ENCODE results near the gene ARL16.
"Not testable (repeated sequence)": the region's sequence is repeated elsewhere in the genome, so short reads cannot be mapped to it uniquely, and the experiment has no call there.

ARL16 gene

DNA sequence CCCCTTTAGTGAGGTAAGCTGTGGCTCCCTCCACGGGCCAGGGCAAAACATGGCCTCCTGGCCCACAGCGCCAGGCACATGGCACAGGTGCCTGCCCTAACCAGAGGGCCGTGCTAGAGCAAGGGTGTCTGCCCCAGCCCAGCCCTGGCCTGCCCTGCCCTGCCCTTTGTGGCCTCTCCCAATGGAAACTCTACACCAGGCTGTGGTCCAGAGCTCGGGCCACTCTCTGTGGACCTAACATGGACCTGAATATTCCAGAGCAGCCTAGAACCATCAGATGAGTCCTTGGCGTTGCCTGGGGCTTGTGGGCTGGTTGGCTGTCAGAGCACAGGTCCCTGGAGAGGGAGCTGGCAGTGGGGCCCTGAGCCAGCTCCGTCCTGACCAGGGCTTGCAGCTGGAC, 11.6 kb upstream of the ARL16 start:
- DNase-seq, result no peak

DNA sequence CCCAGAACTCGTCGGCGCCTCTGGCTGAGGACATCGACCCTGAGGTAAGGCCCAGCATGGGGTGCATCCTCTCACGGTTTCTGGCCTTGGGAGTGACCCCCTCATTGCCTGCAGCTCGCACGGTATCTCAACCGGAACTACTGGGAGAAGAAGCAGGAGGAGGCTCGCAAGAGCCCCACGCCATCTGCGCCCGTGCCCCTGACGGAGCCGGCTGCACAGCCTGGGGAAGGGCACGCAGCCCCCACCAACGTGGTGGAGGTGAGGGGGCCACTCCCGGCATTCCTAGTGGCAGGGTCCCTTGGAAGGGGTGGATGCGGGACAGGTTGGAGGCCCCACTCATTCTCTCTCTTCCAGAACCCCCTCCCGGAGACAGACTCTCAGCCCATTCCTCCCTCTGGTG, 11.2 kb upstream of the ARL16 start:
- no peak for DNase-seq

DNA sequence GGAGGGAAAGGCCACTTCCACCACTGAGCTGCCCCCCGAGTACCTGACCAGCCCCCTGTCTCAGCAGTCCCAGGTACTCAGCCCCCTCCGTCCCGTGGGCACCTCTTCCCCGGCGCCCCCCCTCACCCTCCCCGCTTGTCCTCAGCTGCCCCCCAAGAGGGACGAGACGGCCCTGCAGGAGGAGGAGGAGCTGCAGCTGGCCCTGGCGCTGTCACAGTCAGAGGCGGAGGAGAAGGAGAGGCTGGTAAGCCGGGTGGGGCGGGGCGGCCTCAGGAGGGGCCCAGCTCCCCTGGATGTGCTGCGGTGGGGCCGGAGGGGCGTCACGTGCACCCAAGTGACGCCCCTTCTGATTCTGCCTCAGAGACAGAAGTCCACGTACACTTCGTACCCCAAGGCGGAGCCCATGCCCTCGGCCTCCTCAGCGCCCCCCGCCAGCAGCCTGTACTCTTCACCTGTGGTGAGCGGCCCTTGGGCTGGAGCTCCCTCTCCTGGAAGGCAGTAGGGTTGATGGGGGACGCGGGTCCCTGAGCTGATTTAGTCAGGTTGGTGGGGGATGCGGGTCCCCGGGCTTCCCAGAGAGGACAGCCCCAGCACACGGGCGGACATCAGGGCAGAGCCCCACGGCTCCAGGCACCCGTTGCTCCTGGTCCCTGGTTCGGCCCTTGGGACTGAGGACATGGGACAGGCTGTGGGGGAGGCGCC, 10.1 kb upstream of the ARL16 start:
- no peak for DNase-seq

DNA sequence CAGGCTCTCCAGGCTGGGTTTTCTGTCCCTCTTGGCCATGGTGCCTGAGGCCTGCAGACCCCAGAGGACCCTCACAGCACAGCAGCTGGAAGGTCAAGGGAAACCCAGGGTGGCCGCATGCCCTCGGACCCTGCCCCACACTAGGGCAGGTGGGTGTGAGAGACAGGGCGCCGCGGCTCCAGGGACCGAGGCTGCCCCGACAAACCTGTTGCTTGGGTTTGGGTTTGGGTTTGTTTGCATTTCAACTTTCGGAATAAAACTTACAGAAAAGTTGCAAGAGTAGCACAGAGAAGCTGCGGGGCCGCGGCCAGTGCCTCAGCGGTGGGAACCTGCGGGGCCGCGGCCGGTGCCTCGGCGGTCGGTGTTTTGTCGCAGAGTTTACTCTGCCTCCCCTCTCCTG, 8.0 kb upstream of the ARL16 start:
- no peak for DNase-seq

DNA sequence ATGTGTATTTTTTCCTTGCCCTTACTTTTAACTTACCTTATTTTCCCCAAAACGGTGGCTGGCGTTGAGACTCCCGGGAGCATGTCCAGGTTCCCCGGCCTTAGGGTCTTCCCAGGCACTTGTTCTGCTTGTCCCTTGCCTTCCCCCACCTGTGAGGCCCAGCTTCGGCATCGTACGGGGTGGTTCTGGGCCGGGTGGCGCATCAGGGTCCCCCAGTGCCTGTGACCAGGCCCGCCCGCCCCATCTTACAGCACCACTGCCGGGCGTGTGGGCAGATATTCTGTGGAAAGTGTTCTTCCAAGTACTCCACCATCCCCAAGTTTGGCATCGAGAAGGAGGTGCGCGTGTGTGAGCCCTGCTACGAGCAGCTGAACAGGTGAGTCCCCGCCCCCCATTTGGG, 7.6 kb upstream of the ARL16 start:
- DNase-seq, result no peak

DNA sequence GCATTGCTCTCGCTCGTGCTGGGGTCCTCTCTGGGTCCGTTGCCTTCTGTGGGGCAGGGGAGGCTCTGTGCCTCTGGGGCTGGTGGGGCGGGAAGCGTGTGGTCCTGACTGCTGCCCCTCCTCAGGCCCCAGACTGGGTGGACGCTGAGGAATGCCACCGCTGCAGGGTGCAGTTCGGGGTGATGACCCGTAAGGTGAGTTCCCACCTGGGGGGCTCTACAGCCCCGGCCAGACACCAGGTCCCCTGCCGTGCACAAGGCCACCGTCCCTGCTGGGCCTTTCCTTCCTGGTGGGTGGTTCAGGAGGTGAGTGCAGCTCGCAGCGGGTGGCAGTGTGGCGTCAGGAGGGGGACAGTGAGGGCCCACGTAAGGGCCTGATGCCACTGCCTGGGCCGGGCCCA, 7.0 kb upstream of the ARL16 start:
- no peak for DNase-seq

DNA sequence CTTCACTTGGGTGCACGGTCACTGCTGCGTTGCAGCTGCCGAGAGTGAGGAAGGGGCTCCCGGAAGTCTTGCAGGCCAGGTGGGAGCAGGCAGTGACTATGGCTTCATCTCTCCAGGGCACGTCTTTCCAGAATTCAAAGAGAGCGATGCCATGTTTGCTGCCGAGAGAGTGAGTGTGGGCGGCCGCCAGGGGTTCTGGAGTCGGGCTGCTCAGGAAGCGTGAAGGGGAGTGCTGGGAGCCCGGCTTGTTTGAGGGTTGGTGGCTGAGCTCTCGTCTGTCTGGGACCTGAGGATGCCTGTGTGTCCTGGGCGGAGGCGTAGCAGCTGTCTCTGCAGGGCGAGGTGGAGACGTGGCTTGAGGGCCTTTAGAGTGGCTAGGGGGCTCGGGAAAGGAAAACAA, 6.5 kb upstream of the ARL16 start:
- DNase-seq, result no peak

DNA sequence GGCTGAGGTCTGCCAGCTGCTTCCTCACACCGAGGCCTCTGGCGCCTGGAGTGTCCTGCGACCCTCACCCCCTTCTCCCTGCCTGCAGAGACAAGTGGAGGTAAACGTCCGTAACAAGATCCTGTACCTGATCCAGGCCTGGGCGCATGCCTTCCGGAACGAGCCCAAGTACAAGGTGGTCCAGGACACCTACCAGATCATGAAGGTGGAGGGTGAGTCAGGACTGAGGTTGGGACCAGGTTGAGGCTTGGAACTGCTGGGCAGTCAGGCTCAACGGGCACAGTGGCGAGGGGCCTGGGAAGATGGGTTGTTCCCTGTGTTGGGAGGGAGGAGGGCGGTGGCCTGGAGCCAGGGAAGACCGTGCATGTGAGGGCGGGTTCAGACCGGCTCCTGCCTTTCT, 5.0 kb upstream of the ARL16 start:
- no peak for DNase-seq

DNA sequence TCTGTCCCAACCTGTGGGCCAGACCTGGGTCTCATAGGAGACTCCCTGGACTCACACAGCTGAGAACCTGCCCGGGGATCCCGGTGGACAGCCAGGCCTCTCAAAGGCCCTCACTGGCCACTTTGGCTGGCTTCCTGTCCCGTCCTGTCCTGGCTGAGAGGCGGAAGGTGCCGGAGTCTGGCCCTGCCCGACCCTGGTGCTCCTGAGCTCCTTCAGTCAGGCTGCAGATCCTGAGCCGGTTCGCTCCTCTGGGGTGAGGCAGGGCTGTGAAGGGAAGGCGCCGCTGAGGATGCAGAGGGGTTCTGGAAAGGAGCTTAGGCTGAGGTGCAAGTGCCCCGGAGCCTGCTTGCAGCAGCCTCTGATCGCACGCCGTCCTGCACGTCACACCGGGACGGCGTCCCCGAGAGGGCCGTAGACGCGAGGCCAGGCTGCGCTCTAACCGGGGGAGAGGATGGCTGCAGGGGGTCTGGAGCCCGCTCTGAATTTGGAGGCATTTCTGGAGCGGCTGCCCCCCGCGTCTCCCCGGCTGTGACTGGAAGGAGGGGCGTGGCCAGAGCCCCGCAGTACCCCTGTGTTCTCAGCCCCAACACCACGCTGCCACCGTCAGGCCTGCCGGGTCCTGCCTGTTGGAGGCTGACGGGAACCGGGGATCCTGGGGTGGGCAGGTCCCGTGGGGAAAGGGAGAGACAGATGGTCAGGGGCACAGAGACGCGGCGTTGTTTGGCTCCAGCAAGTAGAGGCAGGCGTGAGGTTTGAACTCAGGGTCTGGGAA, 4.4 kb upstream of the ARL16 start:
- DNase-seq, result no peak

DNA sequence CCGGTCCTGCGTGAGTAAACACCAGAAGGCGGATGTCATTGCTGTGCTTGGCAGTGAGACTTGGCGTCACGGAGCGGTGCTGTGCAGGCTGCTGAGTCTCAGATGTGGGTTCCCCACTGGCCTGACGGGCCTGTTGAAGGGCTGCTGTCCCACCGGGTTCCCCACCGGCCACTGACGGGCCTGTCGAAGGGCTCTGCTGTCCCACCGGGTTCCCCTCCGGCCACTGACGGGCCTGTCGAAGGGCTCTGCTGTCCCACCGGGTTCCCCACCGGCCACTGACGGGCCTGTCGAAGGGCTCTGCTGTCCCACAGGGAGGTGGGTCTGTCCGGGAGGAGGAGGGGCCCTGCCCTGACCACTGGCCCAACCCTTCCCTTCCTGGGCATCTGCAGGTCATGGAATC, 3.0 kb upstream of the ARL16 start:
- DNase-seq, result no peak

DNA sequence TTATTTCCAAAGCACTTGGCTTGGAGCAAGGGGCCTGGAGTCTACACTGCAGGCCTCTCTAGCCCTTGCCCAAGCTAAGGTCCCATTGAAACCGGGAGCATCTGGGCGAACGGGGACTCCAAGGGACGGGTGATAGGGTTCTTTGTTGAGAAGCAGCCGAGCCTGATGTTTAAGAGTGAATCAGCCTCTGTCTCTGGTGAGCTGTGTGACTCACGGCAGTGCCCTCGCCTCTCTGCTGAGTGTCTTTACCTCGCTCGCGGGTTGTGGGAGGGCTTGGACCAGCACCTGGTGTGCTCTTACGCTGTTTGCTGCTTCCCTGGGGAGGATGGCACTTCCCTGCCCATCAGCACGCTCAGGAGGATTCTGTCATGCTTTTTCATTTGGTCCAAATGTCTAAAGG, 1.5 kb upstream of the ARL16 start:
- no peak for DNase-seq

DNA sequence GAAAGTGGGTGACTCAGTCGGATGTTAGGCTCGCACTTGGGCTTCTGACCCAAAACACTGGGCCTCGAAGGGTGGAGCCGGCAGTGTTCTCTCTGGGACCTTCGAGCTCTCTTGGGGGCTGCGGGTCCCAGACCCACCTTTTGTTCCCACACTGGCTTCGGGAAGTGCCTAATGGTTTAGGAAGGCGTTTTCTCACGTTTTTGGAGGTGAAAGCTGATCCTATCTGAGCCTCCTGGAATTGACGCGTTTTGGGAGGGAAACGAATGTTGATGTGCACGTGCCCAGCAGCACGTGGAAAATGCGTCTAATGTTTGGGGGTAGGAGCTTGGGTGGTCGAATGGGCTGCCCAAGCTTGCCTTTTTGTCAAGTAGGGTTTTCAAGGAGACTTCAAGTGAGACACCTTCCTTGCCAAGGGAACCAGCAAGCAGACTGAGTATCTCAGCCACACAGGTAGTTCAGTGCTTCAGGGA, 880 bp upstream of the ARL16 start:
- DNase-seq, result no peak

DNA sequence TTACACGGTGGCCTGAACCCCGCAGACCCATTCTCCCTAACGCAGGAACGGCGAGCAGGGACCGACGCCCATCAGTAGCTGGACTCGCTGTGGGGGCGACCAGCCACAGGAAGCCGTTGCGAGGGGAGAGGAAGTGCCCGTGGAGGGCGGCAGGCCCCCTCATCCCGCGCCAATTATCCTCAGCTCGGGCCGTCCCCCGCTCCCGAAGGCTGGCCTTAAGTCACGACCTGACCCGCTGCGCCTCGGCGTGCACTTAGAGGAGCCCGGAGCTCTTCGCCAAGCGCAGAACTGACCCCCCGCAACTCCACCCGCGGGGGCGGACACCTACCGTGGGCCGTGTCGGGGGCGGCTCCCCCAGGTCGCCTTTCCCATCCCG, 401 bp downstream of the ARL16 start:
- no peak for DNase-seq

DNA sequence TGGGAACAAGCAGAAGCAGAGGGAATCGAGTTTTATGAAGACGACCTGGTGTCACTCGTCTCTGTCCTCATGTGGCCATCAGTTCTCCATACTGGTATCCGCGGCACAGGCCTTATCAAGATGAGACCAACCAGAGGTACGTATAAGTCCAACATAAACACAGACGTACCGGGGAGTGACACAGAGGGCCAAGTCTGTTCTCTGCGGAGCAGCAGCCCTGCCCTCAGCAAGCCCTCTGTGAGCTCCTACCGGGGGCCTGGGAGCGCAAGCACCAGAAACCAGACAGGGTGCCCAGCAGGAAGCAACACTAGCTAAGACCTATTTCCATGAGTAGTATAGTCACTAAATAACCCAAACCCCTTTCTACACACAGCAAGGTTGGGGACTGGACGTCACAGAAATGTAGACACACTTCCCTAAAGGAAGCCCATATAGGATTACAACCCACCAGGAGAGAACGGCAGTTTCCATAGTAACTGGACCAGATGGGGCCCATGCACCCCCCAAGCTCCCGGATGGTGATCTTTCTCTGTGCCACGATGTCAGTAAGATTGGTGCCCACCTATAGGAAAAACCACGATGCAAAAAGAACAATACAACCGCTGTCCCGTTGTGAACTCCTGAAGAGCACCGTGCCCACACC, 911 bp downstream of the ARL16 start:
- DNase-seq, result no peak

DNA sequence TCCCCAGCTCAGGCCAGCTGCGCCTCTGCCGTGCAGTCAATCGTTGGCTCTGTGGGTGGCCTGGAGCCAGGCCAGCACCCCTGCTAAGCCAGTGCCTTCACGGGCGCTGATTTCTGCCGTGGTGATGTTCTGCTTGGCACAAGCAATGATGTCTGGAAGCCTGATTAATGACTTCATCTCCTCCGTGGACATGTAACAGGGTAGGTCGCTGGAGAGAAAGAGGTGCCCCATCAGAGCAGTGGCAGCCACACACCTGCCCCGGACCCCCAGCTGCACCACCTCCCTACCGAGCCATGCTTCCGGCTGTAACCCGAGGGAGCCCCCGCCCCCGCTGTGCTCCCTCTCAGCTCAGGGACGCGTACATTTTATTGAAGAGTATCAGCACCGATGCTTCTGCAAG, 1.9 kb downstream of the ARL16 start:
- no peak for DNase-seq

DNA sequence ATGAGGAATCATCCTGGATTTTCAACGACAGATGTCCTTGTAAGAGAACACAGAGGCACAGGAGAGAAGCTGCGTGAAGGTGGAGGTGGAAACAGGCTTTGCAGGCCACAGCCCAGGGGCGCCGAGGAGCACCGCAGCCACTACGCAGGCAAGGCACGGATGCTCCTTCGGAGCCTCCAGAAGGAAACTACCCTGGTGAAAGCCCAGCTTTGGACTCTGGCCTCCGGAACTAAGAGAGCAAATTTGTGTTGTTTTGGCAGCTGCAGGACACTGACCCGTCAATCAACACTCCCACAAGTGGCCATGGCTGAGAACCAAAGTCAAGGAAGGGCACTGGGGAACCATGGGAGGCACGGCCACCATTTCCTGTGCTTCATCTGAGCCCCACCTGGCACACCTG, 3.4 kb downstream of the ARL16 start:
- DNase-seq, result no peak

DNA sequence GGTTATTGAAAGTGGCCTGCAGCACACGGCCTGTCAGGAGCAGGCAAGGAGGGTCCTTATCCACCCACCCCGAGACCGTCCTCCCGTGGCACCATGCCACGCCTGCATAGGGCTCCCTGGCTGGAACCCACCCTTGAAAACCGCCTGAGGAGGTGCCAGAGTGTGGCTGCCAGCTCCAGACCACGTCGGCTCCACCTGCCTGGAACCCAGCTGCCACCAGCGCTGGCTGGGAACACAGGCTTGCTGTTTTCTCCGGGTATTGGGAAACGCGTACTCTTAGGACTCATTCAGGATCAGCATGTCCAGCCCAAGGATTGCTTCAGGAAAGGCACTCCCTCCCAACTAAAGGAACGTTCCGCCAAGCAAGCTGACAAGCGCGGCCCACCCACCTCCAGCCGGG, 6.7 kb downstream of the ARL16 start:
- no peak for DNase-seq

DNA sequence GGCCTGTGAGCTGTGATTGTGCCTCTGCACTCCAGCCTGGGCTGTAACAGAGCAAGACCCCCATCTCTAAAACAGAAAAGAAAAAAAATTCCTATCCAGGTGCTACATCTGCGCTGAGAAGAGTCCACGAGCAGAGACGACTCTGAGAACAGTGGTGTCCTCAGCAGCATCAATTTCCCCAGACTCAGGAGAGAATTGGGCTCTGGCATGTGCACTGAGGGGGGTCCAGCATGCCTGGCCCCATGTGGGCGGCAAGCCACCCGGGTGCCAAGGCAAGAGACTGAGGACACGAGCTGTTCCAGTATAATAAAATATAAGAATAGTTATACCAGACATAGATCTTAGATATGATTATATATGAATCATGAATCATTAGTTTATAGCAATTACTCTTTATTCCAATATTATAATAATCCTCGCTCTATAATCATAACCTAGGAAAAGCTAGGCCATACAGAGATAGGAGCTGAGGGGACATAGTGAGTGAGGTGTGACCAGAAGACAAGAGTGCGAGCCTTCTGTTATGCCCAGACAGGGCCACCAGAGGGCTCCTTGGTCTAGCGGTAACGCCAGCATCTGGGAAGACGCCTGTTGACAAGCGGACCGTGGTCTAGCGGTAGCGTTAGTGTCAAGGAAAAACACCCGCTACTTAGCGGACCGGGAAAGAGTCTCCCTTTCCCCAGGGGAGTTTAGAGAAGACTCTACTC, 7.9 kb downstream of the ARL16 start:
- DNase-seq, result not testable (repeated sequence)

DNA sequence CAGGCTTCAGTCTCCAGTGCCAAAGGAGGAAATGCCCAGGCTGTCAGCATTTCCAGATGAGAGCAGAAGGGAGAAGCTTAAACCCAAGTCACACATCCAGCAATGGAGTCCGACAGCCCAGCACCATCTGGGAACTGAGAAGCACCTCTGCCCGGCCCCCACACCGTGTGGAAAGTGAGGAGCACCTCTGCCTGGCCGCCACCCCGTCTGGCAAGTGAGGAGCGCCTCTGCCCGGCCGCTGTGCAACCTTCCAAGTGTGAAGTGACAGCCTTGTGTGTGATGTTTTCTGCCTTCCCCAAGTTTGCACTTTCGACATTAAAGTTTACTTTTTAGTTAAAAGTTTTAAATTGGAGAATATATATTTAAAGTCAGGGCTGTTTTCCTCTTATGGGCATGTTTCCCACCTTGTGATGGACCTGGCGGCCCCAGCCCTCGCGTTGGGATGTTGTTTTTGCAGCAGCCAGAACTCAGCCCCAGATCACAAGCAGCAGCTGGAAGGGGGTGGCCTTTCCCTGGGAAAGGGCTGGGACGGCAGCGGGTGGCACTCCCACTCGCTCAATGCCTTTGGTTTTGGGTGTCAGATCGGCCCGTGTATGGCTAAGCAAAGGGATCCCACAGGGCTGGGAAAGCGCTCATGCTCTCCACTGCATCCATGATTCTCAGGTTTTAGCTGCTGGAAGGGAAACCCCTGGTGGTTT, 9.9 kb downstream of the ARL16 start:
- DNase-seq, result no peak

DNA sequence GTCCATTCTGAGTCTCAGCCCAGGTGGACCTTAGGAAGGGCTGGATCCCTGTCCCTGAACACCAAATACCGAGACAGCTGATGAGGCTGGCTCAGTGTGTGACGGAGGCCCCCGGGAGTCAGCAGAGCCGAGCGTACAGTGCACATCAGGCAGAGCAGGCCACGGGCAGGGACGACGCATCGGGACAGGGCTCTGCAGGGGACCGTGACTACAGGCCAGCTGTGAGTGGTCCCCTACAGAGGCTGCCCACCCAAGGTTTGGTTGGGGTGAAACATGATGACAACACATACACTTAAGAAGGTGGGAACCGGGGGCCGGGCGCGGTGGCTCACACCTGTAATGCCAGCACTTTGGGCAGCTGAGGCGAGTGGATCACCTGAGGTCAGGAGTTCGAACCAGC, 10.6 kb downstream of the ARL16 start:
- DNase-seq, result no peak

DNA sequence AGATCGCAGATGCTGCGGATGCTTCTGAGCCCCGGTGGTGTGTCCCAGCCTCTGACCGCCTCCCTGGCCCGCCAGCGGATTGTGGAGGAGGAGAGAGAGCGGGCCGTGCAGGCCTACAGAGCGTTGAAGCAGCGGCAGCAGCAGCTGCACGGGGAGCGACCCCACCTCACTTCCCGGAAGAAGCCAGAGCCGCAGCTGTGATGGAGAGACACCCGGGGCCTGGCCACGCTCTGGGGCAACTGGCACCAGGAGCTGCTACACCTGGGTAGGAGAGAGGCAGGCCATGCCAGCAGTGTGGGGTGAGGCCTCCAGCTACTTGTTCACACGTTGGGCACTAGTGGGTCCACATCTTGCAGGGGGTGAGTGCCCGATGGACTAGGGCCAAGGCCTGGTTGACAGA, 11.1 kb downstream of the ARL16 start:
- no peak for DNase-seq

DNA sequence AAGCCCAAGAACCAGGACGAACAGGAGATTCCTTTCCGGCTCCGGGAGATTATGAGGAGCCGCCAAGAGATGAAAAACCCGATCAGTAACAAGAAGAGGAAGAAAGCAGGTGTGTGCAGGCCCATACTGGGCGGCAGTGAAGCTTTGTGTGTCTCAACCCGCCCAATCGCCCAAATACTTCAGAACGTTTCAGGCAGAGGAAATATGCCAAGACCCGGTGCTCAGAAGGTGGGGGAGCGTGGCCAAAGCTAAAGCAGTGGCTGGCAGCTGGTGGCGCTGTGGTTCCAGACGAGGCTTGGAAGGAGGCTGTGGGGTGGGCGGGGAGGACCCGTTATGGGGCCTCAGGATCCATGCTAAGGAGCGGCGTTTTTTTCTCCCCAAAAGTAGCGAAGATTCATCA, 15.8 kb downstream of the ARL16 start:
- no peak for DNase-seq
